K562 (cell line): ENCODE results near the gene FAM186B. TPM values are rescaled to one million over a fixed set of nuclear protein-coding genes. Genes with fewer than 3 reads are reported as not detected.

Source experiments
- ATAC-seq: fragments of 200-7000 bp; cut with Tn5 transposase; 3 replicates; pipeline ENCODE4 v1.9.1; 2020; ENCODE audit warnings: moderate library complexity
- BruUV-seq: library from RNA; stranded (reverse); fragments of 400-500 nt; replicated peaks from 2 replicates; lab custom pipeline; 2021; lab: Mats Ljungman, UMichigan
- CTCF ChIA-PET: fragments of 300-600 bp; formaldehyde crosslinking; extraction: SDS; loops from one replicate; lab custom pipeline; 2021; ENCODE audit warnings: low intra/inter-chr PET ratio; lab: Yijun Ruan, JAX
- POLR2A ChIA-PET: fragments of 300-600, 350-650 bp; sonication (Branson Sonifier 250); formaldehyde crosslinking; extraction: SDS; loops from one replicate; lab custom pipeline; 2021; ENCODE audit warnings: antibody characterized with exemption, inconsistent platforms; lab: Yijun Ruan, JAX
- DNase-seq, 4 experiments: peaks; one replicate each; pipeline versions ENCODE4 v3.0.0 to v3.0.0-alpha.2; 2011 to 2018; ENCODE audit warnings: low spot score in 3 of 4, mixed read lengths in 3 of 4; ENCODE audit errors: extremely low read depth in 1 of 4
- FAIRE-seq: peaks from 2 replicates; lab custom pipeline; 2011; peaks lifted over from hg19 to GRCh38; lab: Jason Lieb, UNC
- H2AFZ ChIP-seq: 2 replicates; pipeline ENCODE4 v1.6.0; 2011; ENCODE audit warnings: low read depth, low read length, control low read depth, inconsistent platforms
- H3K27ac ChIP-seq: fragments of 200-600 bp; 3 replicates; pipeline ENCODE4 v1.8.0; 2011; ENCODE audit warnings: low read depth, mild to moderate bottlenecking, control low read depth, inconsistent platforms, low read length, moderate library complexity, mixed read lengths; ENCODE audit errors: extremely low read depth
- H3K27me3 ChIP-seq, 2 experiments: fragments of 300-600 bp in 1 of 2; 2 replicates in 1 of 2; 3 replicates in 1 of 2; pipeline versions ENCODE4 v1.6.0 to v1.8.0; 2011; ENCODE audit warnings: inconsistent platforms in 2 of 2, low read length in 2 of 2, mild to moderate bottlenecking in 1 of 2, mixed read lengths in 1 of 2, moderate library complexity in 1 of 2; ENCODE audit not compliant: control insufficient read depth in 2 of 2, insufficient read depth in 2 of 2
- H3K36me3 ChIP-seq: fragments of 300-600 bp; 3 replicates; pipeline ENCODE4 v1.8.0; 2011; ENCODE audit warnings: mild to moderate bottlenecking, low read length, inconsistent platforms; ENCODE audit not compliant: control insufficient read depth, insufficient read depth
- H3K4me1 ChIP-seq, 2 experiments: fragments of 200-600 bp in 1 of 2; replicated peaks in 1 of 2; 2 replicates in 1 of 2; 3 replicates in 1 of 2; pipeline versions ENCODE4 v1.5.1 to v1.8.0; 2011; ENCODE audit warnings: inconsistent platforms in 2 of 2, low read length in 2 of 2, mild to moderate bottlenecking in 1 of 2, mixed read lengths in 1 of 2, moderate library complexity in 1 of 2; ENCODE audit not compliant: control insufficient read depth in 2 of 2, insufficient read depth in 2 of 2
- H3K4me2 ChIP-seq: 2 replicates; pipeline ENCODE4 v1.6.1; 2011; ENCODE audit warnings: low read length, control low read depth, inconsistent platforms, mixed read lengths; ENCODE audit not compliant: insufficient read depth
- H3K4me3 ChIP-seq: fragments of 200-600 bp; sonication (generic), shearing (Covaris generic); 2 replicates; pipeline ENCODE4 v1.5.1; 2016; ENCODE audit warnings: control low read depth, inconsistent platforms
- H3K79me2 ChIP-seq: fragments of 200-600 bp; 3 replicates; pipeline ENCODE4 v1.8.0; 2011; ENCODE audit warnings: low read length, inconsistent platforms; ENCODE audit not compliant: control insufficient read depth, insufficient read depth
- H3K9ac ChIP-seq, 2 experiments: 2 replicates each; pipeline versions ENCODE4 v1.6.0 to v1.6.1; 2011; ENCODE audit warnings: low read depth in 2 of 2, low read length in 2 of 2, control low read depth in 1 of 2, inconsistent platforms in 1 of 2, mild to moderate bottlenecking in 1 of 2, mixed read lengths in 1 of 2; ENCODE audit not compliant: insufficient read depth in 1 of 2
- H3K9me1 ChIP-seq: one replicate; pipeline ENCODE4 v1.6.0; 2011; ENCODE audit warnings: inconsistent platforms, mild to moderate bottlenecking, low read length, moderate library complexity; ENCODE audit not compliant: control insufficient read depth, insufficient read depth
- H3K9me3 ChIP-seq: replicated peaks from 2 replicates; pipeline ENCODE4 v1.5.1; 2011; ENCODE audit warnings: low read depth, low read length, inconsistent platforms; ENCODE audit not compliant: control insufficient read depth, insufficient read depth
- H4K20me1 ChIP-seq: replicated peaks from 2 replicates; pipeline ENCODE4 v1.6.1; 2011; ENCODE audit warnings: low read length, inconsistent platforms, mixed read lengths; ENCODE audit not compliant: control insufficient read depth, insufficient read depth
- C11orf30 ChIP-seq: fragments of 450-650 bp; IDR thresholded peaks from 2 replicates; pipeline ENCODE4 v1.6.1; 2016; ENCODE audit warnings: low read depth, mild to moderate bottlenecking
- CXXC5 ChIP-seq: fragments of 250-450 bp; sonication (Bioruptor Pico); IDR thresholded peaks from 2 replicates; pipeline ENCODE4 v1.8.0; 2022; ENCODE audit warnings: inconsistent platforms, mild to moderate bottlenecking, moderate library complexity
- EP300 ChIP-seq: IDR thresholded peaks from 2 replicates; pipeline ENCODE4 v1.6.1; 2012; ENCODE audit warnings: low read length, improper control_type of control experiment
- FOS ChIP-seq: IDR thresholded peaks from 3 replicates; pipeline ENCODE4 v1.6.1; 2011; ENCODE audit not compliant: insufficient read length; ENCODE audit errors: extremely low read depth
- HNRNPL ChIP-seq: fragments of 200-400 bp; formaldehyde crosslinking; IDR thresholded peaks from 2 replicates; pipeline ENCODE4 v1.6.1; 2017; ENCODE audit warnings: low read depth, mild to moderate bottlenecking, low read length
- ZBTB8A ChIP-seq: fragments of 450-650 bp; IDR thresholded peaks from 2 replicates; pipeline ENCODE4 v1.6.1; 2018; ENCODE audit warnings: mild to moderate bottlenecking, moderate library complexity; ENCODE audit not compliant: partially characterized antibody
- ZNF408 ChIP-seq: fragments of 250-450 bp; sonication (Bioruptor Pico); IDR thresholded peaks from 2 replicates; pipeline ENCODE4 v1.4.0; 2020; ENCODE audit warnings: low read depth, mild to moderate bottlenecking, moderate library complexity
- ZNF41 ChIP-seq: fragments of 250-450 bp; sonication (Bioruptor Pico); conservative IDR thresholded peaks from 2 replicates; pipeline ENCODE4 v1.4.0; 2020; ENCODE audit warnings: mild to moderate bottlenecking
- ZNF431 ChIP-seq: sonication (generic); formaldehyde crosslinking; IDR thresholded peaks from 2 replicates; pipeline ENCODE4 v1.8.0; 2022; ENCODE audit warnings: mild to moderate bottlenecking, missing genetic modification reagents
- WGBS: fragments of 100-300 bp; shearing (Covaris generic); methylation state at CpG from one replicate; pipeline ENCODE4 v1.1.6; 2016; ENCODE audit warnings: low coverage, mixed read lengths; ENCODE audit not compliant: insufficient coverage; ENCODE audit errors: missing lambda C conversion rate; 5-methylcytosine and 5-hydroxymethylcytosine counted together
- in situ Hi-C: fragments of 300-500 bp; cut with MboI; formaldehyde crosslinking; loops from 4 replicates; pipeline ENCODE4 v1.15.0; 2018; ENCODE audit warnings: inconsistent platforms, mixed read lengths
- intact Hi-C: fragments of 100-400 bp; cut with micrococcal nuclease; formaldehyde crosslinking; loops from 2 replicates; pipeline ENCODE4 v1.14.2; 2022
- polyA plus RNA-seq, 8 experiments: library from polyadenylated mRNA; depleted of rRNA in 4 of 8; stranded (reverse) in 5 of 8; unstranded in 3 of 8; fragments of >200 nt; fragmentation: Nextera tagmentation in 2 of 8; fragmentation: Illumina TruSeq in 1 of 8; extraction: Ambion mirVana in 2 of 8; extraction: Trizol in 1 of 8; gene quantifications; 2 replicates each; pipeline versions ENCODE4 v1.2.1 to v1.2.3, GENCODE V29; 2011 to 2014; ENCODE audit warnings: inconsistent platforms in 1 of 8, missing spikeins in 1 of 8
- total RNA-seq, 7 experiments: library from RNA; depleted of rRNA in 6 of 7; stranded (reverse); fragments of >200 nt in 6 of 7; fragmentation: Illumina TruSeq in 2 of 7; extraction: Trizol in 2 of 7; gene quantifications; 2 replicates each; pipeline versions ENCODE4 v1.2.1 to v1.2.3, GENCODE V29; 2011 to 2021; ENCODE audit warnings: low replicate concordance in 1 of 7
- TF ChIP-seq, protein P1 (sequence below): fragments of 250-450 bp; sonication (Bioruptor Pico); IDR thresholded peaks from 2 replicates; pipeline ENCODE4 v1.4.0; 2020; ENCODE audit warnings: mild to moderate bottlenecking, moderate library complexity
- TF ChIP-seq, protein P2 (sequence below): fragments of 250-450 bp; sonication (Bioruptor Pico); IDR thresholded peaks from 2 replicates; pipeline ENCODE4 v1.5.0; 2021
- TF ChIP-seq, protein P3 (sequence below): sonication (generic); formaldehyde crosslinking; IDR thresholded peaks from 2 replicates; pipeline ENCODE4 v1.8.1; 2022; ENCODE audit warnings: missing genetic modification reagents

FAM186B gene
- total and polyA plus RNA-seq, 9 of the 15 experiments (the other 6 are each of a cell fraction or from before 2014, with no cell fraction given), result 0.07 to 0.42 (median 0.15) TPM

DNA sequence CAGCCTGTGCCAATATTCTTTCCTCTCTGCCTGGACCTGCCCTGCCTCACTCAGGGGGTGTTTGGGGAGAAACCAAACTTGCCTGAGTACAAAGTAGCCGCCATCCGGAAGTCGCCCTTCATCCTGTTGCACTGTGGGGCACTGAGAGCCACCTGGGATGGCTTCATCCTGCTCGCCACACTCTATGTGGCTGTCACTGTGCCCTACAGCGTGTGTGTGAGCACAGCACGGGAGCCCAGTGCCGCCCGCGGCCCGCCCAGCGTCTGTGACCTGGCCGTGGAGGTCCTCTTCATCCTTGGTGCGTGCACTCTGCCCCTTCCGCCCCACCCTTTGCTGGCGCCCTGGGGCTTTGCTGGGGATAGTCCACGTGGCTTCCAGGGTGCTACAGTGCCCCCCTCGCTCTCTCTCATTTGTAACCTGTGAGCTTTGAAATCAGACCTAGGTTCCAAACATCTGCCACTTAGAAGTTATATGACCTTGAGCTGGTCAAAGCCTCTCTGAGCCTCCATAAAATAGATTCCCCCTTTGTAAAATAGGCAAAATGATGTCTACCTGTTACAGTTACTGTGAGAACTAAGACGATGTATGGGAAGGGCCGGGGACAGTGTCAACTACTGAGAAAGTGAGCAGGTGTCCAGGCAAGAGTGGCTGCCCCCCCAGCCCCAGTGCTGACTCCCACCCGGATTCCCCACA lies 62.1 kb downstream of the FAM186B start:
- H3K36me3 ChIP-seq, result no peaks in the 10 kb centered on the region
- no peak for FAIRE-seq
- no TSS peak for BruUV-seq
- H2AFZ ChIP-seq, result no peak overlapping the region
- H3K79me2 ChIP-seq, result no peaks in the 10 kb centered on the region
- H3K27ac ChIP-seq, result no peak overlapping the region
- H3K9ac ChIP-seq, result 0 out of 4 replicates have a peak overlapping the region, but pooled peaks of 1 of the 2 experiments have one; percentile 21
- H3K9me1 ChIP-seq, result peaks cover 6% of the 10 kb centered on the region
- intact Hi-C loops, result no loop called here
- 0 out of 2 replicates have a peak, but pooled peaks cover 9% of the 10 kb centered on the region for H4K20me1 ChIP-seq
- no peak for ATAC-seq
- ChIA-PET CTCF (no interaction called here), POLR2A (interaction anchor here (0.7 to 1.7 kb wide), 2 partner anchors 11 to 211 kb away, joined by 3 to 8 read pairs; no protein-coding TSS in a partner anchor)
- no peak overlapping the region for H3K4me3 ChIP-seq
- H3K27me3 ChIP-seq, result peaks cover 15 to 29% of the 10 kb centered on the region in 2 experiments
- no peak overlapping the region for H3K4me2 ChIP-seq
- WGBS, result 36% methylated on average over 16 of the region's 20 CpGs
- TF ChIP-seq, protein P1, sequence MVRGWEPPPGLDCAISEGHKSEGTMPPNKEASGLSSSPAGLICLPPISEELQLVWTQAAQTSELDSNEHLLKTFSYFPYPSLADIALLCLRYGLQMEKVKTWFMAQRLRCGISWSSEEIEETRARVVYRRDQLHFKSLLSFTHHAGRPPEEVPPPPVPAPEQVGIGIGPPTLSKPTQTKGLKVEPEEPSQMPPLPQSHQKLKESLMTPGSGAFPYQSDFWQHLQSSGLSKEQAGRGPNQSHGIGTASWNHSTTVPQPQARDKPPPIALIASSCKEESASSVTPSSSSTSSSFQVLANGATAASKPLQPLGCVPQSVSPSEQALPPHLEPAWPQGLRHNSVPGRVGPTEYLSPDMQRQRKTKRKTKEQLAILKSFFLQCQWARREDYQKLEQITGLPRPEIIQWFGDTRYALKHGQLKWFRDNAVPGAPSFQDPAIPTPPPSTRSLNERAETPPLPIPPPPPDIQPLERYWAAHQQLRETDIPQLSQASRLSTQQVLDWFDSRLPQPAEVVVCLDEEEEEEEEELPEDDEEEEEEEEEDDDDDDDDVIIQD (CRISPR knock-in tag), result no peak
- TF ChIP-seq, protein P2, sequence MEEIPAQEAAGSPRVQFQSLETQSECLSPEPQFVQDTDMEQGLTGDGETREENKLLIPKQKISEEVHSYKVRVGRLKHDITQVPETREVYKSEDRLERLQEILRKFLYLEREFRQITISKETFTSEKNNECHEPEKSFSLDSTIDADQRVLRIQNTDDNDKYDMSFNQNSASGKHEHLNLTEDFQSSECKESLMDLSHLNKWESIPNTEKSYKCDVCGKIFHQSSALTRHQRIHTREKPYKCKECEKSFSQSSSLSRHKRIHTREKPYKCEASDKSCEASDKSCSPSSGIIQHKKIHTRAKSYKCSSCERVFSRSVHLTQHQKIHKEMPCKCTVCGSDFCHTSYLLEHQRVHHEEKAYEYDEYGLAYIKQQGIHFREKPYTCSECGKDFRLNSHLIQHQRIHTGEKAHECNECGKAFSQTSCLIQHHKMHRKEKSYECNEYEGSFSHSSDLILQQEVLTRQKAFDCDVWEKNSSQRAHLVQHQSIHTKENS (CRISPR knock-in tag), result no peak
- TF ChIP-seq ZBTB8A (no peak), ZNF408 (CRISPR knock-in tag) (no peak), FOS (no peak), ZNF41 (CRISPR knock-in tag) (no peak), C11orf30 (no peak), CXXC5 (CRISPR knock-in tag) (no peak), HNRNPL (no peak), EP300 (no peak), ZNF431 (CRISPR knock-in tag) (no peak)
- TF ChIP-seq, protein P3, sequence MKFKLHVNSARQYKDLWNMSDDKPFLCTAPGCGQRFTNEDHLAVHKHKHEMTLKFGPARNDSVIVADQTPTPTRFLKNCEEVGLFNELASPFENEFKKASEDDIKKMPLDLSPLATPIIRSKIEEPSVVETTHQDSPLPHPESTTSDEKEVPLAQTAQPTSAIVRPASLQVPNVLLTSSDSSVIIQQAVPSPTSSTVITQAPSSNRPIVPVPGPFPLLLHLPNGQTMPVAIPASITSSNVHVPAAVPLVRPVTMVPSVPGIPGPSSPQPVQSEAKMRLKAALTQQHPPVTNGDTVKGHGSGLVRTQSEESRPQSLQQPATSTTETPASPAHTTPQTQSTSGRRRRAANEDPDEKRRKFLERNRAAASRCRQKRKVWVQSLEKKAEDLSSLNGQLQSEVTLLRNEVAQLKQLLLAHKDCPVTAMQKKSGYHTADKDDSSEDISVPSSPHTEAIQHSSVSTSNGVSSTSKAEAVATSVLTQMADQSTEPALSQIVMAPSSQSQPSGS (CRISPR knock-in tag), result no peak
- in situ Hi-C loops, result no loop called here
- no peaks in the 10 kb centered on the region for H3K9me3 ChIP-seq
- DNase-seq, result no peak
- peaks cover 0 to 34% of the 10 kb centered on the region in 2 experiments; a peak in 4 of 5 replicates for H3K4me1 ChIP-seq
